Measurements from ENCODE around the gene PAQR4.
"Not testable (repeated sequence)": the region's sequence is repeated elsewhere in the genome, so short reads cannot be mapped to it uniquely, and the experiment has no call there.

The PAQR4 gene

DNA sequence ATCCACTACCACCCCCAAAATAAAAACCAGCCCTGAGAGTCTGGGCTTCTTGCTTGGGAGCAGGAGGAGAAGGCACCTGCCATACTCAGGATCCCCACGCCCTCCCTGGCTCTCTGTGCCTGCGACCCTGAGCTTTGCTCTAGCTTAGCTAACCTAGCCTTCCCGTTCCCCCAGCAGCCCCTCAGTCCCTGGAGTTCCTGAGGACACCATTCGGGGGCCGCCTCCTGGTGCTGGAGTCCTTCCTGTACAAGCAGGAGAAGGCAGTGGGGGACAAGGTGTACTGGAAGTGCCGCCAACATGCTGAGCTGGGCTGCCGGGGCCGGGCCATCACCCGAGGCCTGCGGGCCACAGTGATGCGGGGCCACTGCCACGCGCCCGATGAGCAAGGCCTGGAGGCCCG lies 38.9 kb upstream of the PAQR4 start:
- Histone ChIP-seq H3K36me3 (ENCODE audit: control insufficient read depth in 1 of 2, insufficient read depth in 2 of 2, low read length in 2 of 2) (peaks cover 4 to 44% of the 10 kb centered on the region in 2 donors), H3K4me3 (ENCODE audit: low read depth in 1 of 2, low read length in 2 of 2) (no peak overlapping the region), H3K27me3 (ENCODE audit: low read depth, low read length) (no peaks in the 10 kb centered on the region), H3K4me1 (ENCODE audit: control insufficient read depth in 1 of 2, insufficient read depth in 2 of 2, low read length in 2 of 2) (peaks cover 0 to 3% of the 10 kb centered on the region in 2 donors), H3K27ac (ENCODE audit: low read length) (no peak overlapping the region), H3K9me3 (ENCODE audit: control insufficient read depth in 1 of 2, low read length in 2 of 2) (no peaks in the 10 kb centered on the region)

DNA sequence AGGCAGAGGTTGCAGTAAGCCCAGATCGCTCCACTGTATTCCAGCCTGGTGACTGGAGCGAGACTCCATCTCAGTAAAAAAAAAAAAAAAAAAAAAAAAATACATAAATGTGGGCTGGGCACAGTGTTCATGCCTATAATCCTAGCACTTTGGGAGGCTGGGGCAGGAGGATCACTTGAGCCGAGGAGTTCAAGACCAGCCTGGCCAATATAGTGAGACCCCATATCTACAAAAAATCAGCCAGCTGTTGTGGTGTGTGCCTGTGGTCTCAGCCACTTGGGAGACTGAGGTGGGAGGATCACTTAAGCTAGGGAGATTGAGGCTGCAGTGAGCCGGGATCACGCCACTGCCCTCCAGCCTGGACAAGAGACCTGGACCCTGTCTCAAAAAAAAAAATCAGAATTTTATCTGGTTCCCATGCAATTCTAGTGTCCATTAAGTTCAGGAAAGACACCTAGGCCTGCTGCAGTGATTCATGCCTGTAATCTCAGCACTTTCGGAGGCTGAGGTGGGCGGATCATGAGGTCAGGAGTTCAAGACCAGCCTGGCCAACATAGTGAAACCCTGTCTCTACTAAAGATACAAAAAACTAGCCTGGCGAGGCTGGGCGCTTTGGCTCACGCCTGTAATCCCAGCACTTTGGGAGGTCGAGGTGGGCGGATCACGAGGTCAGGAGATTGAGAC lies 37.8 kb upstream of the PAQR4 start:
- peaks cover 4 to 53% of the 10 kb centered on the region in 2 donors for H3K36me3 ChIP-seq (ENCODE audit: control insufficient read depth in 1 of 2, insufficient read depth in 2 of 2, low read length in 2 of 2)
- not testable (repeated sequence) for H3K4me3 ChIP-seq (ENCODE audit: low read depth in 1 of 2, low read length in 2 of 2); H3K27me3 ChIP-seq (ENCODE audit: low read depth, low read length); H3K4me1 ChIP-seq (ENCODE audit: control insufficient read depth in 1 of 2, insufficient read depth in 2 of 2, low read length in 2 of 2); H3K9me3 ChIP-seq (ENCODE audit: control insufficient read depth in 1 of 2, low read length in 2 of 2); H3K27ac ChIP-seq (ENCODE audit: low read length)

DNA sequence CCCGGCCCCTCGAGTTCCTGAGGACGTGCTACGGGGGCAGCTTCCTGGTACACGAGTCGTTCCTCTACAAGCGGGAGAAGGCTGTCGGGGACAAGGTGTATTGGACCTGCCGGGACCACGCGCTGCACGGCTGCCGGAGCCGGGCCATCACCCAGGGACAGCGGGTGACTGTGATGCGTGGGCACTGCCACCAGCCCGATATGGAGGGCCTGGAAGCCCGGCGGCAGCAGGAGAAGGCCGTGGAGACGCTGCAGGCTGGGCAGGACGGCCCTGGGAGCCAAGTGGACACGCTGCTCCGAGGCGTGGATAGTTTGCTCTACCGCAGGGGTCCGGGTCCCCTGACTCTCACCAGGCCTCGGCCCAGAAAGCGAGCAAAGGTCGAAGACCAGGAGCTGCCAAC lies 36.0 kb upstream of the PAQR4 start:
- Histone ChIP-seq H3K36me3 (ENCODE audit: control insufficient read depth in 1 of 2, insufficient read depth in 2 of 2, low read length in 2 of 2) (peaks cover 9 to 71% of the 10 kb centered on the region in 2 donors), H3K27me3 (ENCODE audit: low read depth, low read length) (no peaks in the 10 kb centered on the region), H3K4me3 (ENCODE audit: low read depth in 1 of 2, low read length in 2 of 2) (no peak overlapping the region), H3K27ac (ENCODE audit: low read length) (no peak overlapping the region), H3K9me3 (ENCODE audit: control insufficient read depth in 1 of 2, low read length in 2 of 2) (no peaks in the 10 kb centered on the region), H3K4me1 (ENCODE audit: control insufficient read depth in 1 of 2, insufficient read depth in 2 of 2, low read length in 2 of 2) (no peaks in the 10 kb centered on the region)

DNA sequence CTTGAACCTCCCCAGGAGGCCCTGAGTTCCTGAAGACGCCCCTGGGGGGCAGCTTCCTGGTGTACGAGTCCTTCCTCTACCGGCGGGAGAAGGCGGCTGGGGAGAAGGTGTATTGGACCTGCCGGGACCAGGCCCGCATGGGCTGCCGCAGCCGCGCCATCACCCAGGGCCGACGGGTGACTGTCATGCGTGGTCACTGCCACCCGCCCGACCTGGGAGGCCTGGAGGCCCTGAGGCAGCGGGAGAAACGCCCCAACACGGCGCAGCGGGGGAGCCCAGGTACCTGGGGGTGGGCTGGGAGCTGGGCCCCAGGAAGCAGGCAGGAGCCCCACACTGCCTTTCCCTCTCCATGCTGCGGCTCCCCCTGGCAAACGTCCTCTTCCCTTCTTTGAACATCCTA lies 35.4 kb upstream of the PAQR4 start:
- Histone ChIP-seq H3K4me1 (ENCODE audit: control insufficient read depth in 1 of 2, insufficient read depth in 2 of 2, low read length in 2 of 2) (no peaks in the 10 kb centered on the region), H3K36me3 (ENCODE audit: control insufficient read depth in 1 of 2, insufficient read depth in 2 of 2, low read length in 2 of 2) (peaks cover 9 to 73% of the 10 kb centered on the region in 2 donors), H3K27ac (ENCODE audit: low read length) (no peak overlapping the region), H3K4me3 (ENCODE audit: low read depth in 1 of 2, low read length in 2 of 2) (no peak overlapping the region), H3K9me3 (ENCODE audit: control insufficient read depth in 1 of 2, low read length in 2 of 2) (no peaks in the 10 kb centered on the region), H3K27me3 (ENCODE audit: low read depth, low read length) (no peaks in the 10 kb centered on the region)

DNA sequence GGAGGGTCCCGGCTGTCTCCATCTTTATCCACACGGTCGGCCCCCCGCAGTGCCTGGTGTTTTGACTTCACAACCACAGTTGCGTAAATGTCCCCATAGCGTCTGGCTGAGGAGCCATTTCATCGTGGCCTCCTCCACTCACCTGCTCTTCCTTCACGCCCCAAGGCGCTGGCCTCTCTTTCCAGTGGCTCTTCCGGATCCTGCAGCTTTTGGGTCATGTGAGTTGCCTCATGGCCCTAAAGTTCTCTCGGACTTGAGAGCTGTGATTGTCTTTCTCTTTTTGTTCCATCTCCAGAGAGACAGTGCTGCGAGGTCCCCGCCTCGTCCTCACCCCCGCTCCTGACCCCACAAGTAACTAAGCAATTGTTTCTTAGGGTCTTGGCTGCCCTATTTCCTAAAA lies 34.7 kb upstream of the PAQR4 start:
- Histone ChIP-seq H3K9me3 (ENCODE audit: control insufficient read depth in 1 of 2, low read length in 2 of 2) (no peaks in the 10 kb centered on the region), H3K27ac (ENCODE audit: low read length) (no peak overlapping the region), H3K4me1 (ENCODE audit: control insufficient read depth in 1 of 2, insufficient read depth in 2 of 2, low read length in 2 of 2) (no peaks in the 10 kb centered on the region), H3K36me3 (ENCODE audit: control insufficient read depth in 1 of 2, insufficient read depth in 2 of 2, low read length in 2 of 2) (peaks cover 10 to 79% of the 10 kb centered on the region in 2 donors), H3K27me3 (ENCODE audit: low read depth, low read length) (no peaks in the 10 kb centered on the region), H3K4me3 (ENCODE audit: low read depth in 1 of 2, low read length in 2 of 2) (no peak overlapping the region)

DNA sequence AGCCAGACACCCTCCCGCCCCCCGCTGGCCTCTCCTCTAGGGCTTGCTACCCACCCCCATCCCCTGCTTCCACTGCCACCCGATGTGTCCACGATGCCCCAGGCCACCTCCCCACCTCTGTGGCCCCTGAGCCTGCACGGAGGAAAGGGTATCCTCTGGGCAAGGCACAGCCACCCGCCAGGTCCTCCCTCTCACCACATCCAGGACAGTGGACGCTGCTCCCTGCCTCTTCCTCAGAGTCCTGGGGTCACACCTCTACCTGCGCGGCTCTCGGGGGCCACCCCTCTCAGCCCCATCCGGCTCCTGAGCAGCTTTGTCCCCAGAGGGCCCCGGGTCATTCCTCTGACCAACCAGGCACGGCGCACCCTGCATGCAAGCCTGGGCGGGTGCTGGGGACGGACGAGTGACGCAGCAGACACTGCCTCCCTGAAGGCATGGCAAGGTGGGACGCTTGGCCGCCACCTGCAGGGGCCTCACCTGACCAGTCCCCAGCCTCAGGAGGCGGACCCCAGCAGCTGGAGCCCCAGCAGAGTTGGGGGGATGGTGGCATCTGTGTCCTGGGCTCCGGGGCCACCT lies 32.6 kb upstream of the PAQR4 start:
- Histone ChIP-seq H3K27ac (ENCODE audit: low read length) (no peak overlapping the region), H3K4me3 (ENCODE audit: low read depth in 1 of 2, low read length in 2 of 2) (no peak overlapping the region), H3K9me3 (ENCODE audit: control insufficient read depth in 1 of 2, low read length in 2 of 2) (no peaks in the 10 kb centered on the region), H3K4me1 (ENCODE audit: control insufficient read depth in 1 of 2, insufficient read depth in 2 of 2, low read length in 2 of 2) (no peaks in the 10 kb centered on the region), H3K36me3 (ENCODE audit: control insufficient read depth in 1 of 2, insufficient read depth in 2 of 2, low read length in 2 of 2) (peaks cover 12 to 86% of the 10 kb centered on the region in 2 donors), H3K27me3 (ENCODE audit: low read depth, low read length) (no peaks in the 10 kb centered on the region)

DNA sequence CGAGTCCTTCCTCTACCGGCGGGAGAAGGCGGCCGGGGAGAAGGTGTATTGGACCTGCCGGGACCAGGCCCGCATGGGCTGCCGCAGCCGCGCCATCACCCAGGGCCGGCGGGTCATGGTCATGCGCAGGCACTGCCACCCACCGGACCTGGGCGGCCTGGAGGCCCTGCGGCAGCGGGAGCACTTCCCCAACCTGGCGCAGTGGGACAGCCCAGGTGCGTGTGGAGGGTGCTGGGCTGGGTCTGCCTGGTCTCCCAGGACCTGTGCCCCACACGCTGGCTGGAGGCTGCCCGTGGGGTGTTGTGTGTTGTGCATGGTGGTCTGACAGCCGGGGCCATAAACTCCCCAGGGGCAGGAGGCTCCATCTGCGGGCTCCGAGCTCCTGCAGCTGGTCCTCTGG lies 32.0 kb upstream of the PAQR4 start:
- H3K27ac ChIP-seq (ENCODE audit: low read length), result no peak overlapping the region
- no peak overlapping the region for H3K4me3 ChIP-seq (ENCODE audit: low read depth in 1 of 2, low read length in 2 of 2)
- no peaks in the 10 kb centered on the region for H3K4me1 ChIP-seq (ENCODE audit: control insufficient read depth in 1 of 2, insufficient read depth in 2 of 2, low read length in 2 of 2)
- H3K36me3 ChIP-seq (ENCODE audit: control insufficient read depth in 1 of 2, insufficient read depth in 2 of 2, low read length in 2 of 2), result peaks cover 12 to 87% of the 10 kb centered on the region in 2 donors
- no peaks in the 10 kb centered on the region for H3K9me3 ChIP-seq (ENCODE audit: control insufficient read depth in 1 of 2, low read length in 2 of 2)
- no peaks in the 10 kb centered on the region for H3K27me3 ChIP-seq (ENCODE audit: low read depth, low read length)

DNA sequence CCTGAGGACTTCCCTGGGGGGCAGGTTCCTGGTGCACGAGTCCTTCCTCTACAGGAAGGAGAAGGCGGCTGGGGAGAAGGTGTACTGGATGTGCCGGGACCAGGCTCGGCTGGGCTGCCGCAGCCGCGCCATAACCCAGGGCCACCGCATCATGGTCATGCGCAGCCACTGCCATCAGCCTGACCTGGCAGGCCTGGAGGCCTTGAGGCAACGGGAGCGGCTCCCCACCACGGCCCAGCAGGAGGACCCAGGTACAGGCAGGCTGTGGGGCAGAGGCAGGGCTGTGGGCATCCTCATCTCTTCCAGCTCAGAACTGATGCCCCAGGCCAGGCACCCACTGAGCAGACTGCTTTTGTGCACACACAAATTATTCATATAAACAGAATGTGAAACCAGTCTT lies 30.9 kb upstream of the PAQR4 start:
- no peak overlapping the region for H3K27ac ChIP-seq (ENCODE audit: low read length)
- peaks cover 16 to 82% of the 10 kb centered on the region in 2 donors for H3K36me3 ChIP-seq (ENCODE audit: control insufficient read depth in 1 of 2, insufficient read depth in 2 of 2, low read length in 2 of 2)
- H3K27me3 ChIP-seq (ENCODE audit: low read depth, low read length), result no peaks in the 10 kb centered on the region

DNA sequence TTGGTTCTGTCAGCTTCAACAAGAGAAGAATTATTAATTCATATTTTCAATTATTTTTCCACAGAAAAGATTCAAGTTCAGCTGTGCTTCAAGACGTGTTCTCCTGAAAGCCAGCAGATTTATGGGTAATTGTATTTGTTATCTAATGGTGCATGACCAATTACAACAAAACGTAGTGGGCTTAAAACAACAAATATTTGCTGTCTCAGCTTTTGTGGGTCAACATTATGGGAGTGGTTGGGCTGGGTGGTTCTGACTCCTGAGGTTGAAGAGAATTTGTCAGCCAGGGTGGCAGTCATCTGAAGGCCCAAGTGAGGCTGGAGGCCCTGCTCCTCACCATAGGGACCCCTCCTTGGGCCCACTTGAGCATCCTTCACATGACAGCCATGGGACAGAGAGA lies 29.2 kb upstream of the PAQR4 start:
- no peak overlapping the region for H3K4me3 ChIP-seq (ENCODE audit: low read depth in 1 of 2, low read length in 2 of 2)
- no peaks in the 10 kb centered on the region for H3K4me1 ChIP-seq (ENCODE audit: control insufficient read depth in 1 of 2, insufficient read depth in 2 of 2, low read length in 2 of 2)
- H3K9me3 ChIP-seq (ENCODE audit: control insufficient read depth in 1 of 2, low read length in 2 of 2), result no peaks in the 10 kb centered on the region
- H3K27me3 ChIP-seq (ENCODE audit: low read depth, low read length), result no peaks in the 10 kb centered on the region
- no peak overlapping the region for H3K27ac ChIP-seq (ENCODE audit: low read length)
- peaks cover 14 to 73% of the 10 kb centered on the region in 2 donors for H3K36me3 ChIP-seq (ENCODE audit: control insufficient read depth in 1 of 2, insufficient read depth in 2 of 2, low read length in 2 of 2)

More for the DNA sequence above, 30.9 kb upstream of the PAQR4 start:
- Histone ChIP-seq H3K4me1 (ENCODE audit: control insufficient read depth in 1 of 2, insufficient read depth in 2 of 2, low read length in 2 of 2) (no peaks in the 10 kb centered on the region), H3K4me3 (ENCODE audit: low read depth in 1 of 2, low read length in 2 of 2) (no peak overlapping the region), H3K9me3 (ENCODE audit: control insufficient read depth in 1 of 2, low read length in 2 of 2) (no peaks in the 10 kb centered on the region)

DNA sequence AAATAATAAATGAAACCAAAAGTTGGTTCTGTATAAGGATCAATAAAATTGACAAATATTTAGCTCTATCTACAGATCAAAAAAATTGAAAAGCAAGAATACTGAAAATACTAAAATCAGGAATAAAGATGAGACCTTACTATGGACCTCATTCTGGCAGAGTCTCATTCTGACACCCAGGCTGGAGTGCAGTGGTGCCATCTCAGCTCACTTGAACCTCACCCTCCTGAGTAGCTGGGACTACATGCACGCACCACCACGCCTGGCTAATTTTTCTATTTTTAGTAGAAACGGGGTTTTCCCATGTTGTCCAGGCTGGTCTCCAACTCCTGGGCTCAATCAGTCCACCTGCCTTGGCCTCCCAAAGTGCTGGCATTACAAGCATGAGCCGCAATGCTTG lies 27.1 kb upstream of the PAQR4 start:
- Histone ChIP-seq H3K4me3 (ENCODE audit: low read depth in 1 of 2, low read length in 2 of 2) (no peak overlapping the region), H3K4me1 (ENCODE audit: control insufficient read depth in 1 of 2, insufficient read depth in 2 of 2, low read length in 2 of 2) (no peaks in the 10 kb centered on the region), H3K27me3 (ENCODE audit: low read depth, low read length) (no peaks in the 10 kb centered on the region), H3K27ac (ENCODE audit: low read length) (no peak overlapping the region), H3K36me3 (ENCODE audit: control insufficient read depth in 1 of 2, insufficient read depth in 2 of 2, low read length in 2 of 2) (peaks cover 14 to 64% of the 10 kb centered on the region in 2 donors), H3K9me3 (ENCODE audit: control insufficient read depth in 1 of 2, low read length in 2 of 2) (no peaks in the 10 kb centered on the region)

DNA sequence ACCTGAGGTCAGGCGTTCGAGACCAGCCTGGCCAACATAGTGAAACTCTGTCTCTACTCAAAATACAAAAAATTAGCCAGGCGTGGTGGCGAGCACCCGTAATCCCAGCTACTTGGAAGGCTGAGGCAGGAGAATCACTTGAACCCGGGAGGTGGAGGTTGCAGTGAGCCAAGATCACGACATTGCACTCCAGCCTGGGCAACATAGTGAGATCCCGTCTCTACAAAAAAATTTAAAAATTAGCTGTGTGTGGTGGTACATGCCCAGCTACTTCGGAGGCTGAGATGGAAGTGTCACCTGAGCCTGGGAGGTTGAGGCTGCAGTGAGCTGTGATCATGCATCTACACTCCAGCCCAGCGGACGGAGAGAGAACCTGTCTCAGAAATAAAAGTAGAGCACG lies 25.4 kb upstream of the PAQR4 start:
- not testable (repeated sequence) for H3K4me3 ChIP-seq (ENCODE audit: low read depth in 1 of 2, low read length in 2 of 2); H3K27ac ChIP-seq (ENCODE audit: low read length); H3K9me3 ChIP-seq (ENCODE audit: control insufficient read depth in 1 of 2, low read length in 2 of 2); H3K27me3 ChIP-seq (ENCODE audit: low read depth, low read length); H3K4me1 ChIP-seq (ENCODE audit: control insufficient read depth in 1 of 2, insufficient read depth in 2 of 2, low read length in 2 of 2)
- H3K36me3 ChIP-seq (ENCODE audit: control insufficient read depth in 1 of 2, insufficient read depth in 2 of 2, low read length in 2 of 2), result peaks cover 9 to 55% of the 10 kb centered on the region in 2 donors

DNA sequence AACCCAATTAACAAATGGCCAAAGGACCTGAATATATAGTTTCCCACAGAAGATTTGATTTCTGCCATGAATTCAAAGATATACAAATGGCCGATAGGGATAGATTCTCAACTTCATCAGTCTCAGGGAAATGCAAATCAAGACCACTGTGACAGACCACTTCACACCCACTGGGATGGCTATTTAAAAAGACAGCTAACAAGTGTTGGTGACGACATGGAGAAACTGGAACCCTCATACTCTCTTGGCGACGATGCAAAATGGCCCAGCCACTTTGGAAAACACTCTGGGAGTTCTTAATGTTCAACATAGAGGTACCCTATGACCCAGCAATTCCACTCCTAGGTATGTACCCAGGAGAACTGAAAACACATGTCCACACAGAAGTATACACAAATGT lies 22.5 kb upstream of the PAQR4 start:
- no peaks in the 10 kb centered on the region for H3K9me3 ChIP-seq (ENCODE audit: control insufficient read depth in 1 of 2, low read length in 2 of 2)
- H3K27ac ChIP-seq (ENCODE audit: low read length), result no peak overlapping the region
- H3K36me3 ChIP-seq (ENCODE audit: control insufficient read depth in 1 of 2, insufficient read depth in 2 of 2, low read length in 2 of 2), result peaks cover 5 to 42% of the 10 kb centered on the region in 2 donors

More for the DNA sequence above, 22.5 kb upstream of the PAQR4 start:
- Histone ChIP-seq H3K4me1 (ENCODE audit: control insufficient read depth in 1 of 2, insufficient read depth in 2 of 2, low read length in 2 of 2) (no peaks in the 10 kb centered on the region), H3K27me3 (ENCODE audit: low read depth, low read length) (no peaks in the 10 kb centered on the region), H3K4me3 (ENCODE audit: low read depth in 1 of 2, low read length in 2 of 2) (no peak overlapping the region)

Measured in muscle layer of duodenum (tissue), 2 donors.